T-helper 2 cell treated with Interferon-gamma antibody and Interleukin-4, amounts not matched to agents 100 ng/mL and 5 ng/mL, for 36 hours (primary cell): ENCODE results near the gene STYK1. TPM values are rescaled to one million over a fixed set of nuclear protein-coding genes. Genes with fewer than 3 reads are reported as not detected.
"Not testable (repeated sequence)": the region's sequence is repeated elsewhere in the genome, so short reads cannot be mapped to it uniquely, and the experiment has no call there.

Source experiments
- intact Hi-C: fragments of 100-400 bp; cut with micrococcal nuclease; formaldehyde crosslinking; loops from one replicate; pipeline ENCODE4 v1.15.1; 2023
- total RNA-seq: library from RNA; stranded (reverse); gene quantifications from 2 replicates; pipeline ENCODE4 v1.2.3, GENCODE V29; 2022

The STYK1 gene
- total RNA-seq, 1 donor from 2014 or later = 0.32 TPM

DNA sequence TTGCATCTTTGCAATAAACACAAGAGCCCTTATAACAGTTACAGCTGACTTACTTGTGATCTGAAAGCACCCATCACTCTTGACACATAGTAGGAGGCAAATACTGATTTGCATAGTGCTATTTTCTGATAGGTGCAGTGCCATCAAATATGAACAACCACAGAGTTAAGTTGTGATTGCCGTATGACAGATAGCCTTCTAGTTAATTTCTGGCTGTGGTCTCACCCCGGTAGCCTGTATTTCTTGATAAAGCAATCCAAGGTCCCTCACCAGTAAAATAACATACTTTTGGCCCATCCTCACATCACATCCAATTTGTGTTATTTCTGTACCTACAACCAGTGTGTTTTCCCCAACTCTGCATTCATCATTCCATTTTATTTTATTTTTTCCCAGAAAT is 23.3 kb upstream of the STYK1 start:
- intact Hi-C loops = no loop called here

DNA sequence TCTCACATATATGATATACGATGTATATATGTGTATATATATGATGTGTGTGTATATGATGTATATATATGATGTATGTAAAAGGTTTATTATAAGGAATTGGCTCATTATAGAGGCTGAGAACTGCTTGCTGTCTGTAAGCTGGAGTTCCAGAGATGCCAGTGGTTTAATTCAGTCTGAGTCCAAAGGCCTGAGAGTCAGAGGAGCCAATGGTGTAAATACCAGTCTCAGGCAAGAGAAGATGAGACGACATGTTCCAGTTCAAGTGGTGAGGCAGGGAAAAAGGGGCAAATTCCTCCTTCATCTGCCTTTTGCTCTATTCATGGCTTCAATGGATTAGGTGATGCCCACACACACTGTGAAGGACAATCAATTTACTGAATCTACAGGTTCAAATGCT is 17.1 kb upstream of the STYK1 start:
- intact Hi-C loops = no loop called here

DNA sequence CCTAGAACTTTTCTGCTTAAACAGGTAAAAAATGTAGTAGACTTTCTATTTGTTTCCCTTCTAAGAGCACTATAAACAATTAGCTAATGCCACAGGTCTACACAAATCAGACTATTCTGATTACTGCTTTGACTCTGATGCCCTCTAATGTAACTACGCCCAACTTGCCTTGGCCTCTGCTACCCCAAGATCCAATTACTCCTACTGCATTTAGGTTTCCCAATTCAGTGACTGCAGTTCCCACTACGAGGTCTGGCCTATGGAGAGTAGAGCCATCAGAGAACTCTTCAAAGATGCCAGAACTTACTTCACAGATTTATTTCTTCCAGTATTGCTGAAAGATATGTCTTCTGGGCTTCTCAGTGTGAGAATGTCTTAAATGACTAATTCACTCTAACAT is 15.3 kb upstream of the STYK1 start:
- intact Hi-C loops = no loop called here

DNA sequence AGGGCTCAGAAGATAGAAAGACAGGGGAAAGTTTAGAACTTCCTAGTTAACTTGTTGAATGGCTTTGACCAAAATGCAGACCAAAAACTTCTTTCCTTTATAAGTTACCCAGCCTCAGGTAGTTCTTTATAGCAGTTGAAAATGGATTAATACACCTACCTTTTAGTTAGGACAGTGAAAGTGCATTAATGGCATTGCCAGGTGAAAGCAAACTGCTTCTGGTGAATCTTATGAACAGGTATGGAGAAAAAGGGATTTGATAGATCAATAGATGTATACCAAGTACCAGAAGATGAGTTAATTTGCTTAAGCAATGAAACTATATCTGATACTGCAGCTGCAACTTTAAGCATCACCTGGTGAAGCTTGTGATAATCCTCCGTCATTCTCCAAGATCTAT is 14.2 kb upstream of the STYK1 start:
- intact Hi-C loops = no loop called here

DNA sequence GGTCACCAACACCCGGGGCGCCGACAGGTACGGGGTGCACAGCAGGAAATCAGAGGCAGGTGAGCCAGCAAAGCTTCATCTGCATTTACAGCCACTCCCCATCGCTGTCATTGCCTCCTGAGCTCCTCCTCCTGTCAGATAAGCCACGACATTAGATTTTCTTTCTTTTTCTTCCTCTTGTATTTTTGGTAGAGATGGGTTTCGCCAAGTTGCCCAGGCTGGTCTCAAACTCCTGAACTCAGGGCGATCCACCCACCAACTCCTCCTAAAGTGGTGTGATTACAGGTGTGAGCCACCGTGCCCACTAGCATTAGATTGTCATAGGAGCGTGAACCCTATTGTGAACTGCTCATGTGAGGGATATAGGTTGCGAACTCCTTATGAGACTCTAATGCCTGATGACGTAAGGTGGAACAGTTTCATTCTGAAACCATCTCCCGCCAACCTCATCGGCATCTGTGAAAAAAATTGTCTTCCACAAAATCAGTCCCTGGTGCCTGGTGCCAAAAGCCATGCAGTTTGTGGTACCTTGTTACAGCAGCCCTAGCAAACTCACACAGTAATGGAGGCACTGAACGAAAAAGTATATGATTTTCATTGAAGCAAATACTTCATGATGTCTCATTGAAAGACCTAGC is 1.5 kb downstream of the STYK1 start:
- intact Hi-C loops = loop anchor here (2.0 to 5.0 kb wide), 3 partner anchors 50 to 520 kb away; partner anchors contain the start of gene YBX3

DNA sequence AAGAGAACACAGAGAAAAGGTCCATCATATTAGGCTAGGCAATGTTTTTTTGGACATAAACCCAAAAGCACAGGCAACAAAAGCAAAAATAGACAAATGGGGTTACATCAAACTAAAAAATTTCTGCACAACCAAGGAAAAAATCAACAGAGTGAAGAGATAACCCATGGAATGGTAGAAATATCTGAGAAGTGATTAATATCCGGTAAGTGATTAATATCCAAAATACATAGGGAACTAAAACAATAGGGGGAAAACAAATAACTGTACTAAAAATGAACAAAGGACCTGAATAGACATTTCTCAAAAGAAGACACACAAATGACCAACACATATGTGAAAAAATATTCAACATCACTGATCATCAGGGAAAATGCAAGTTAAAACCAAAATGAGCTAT is 4.3 kb downstream of the STYK1 start:
- intact Hi-C loops = no loop called here

DNA sequence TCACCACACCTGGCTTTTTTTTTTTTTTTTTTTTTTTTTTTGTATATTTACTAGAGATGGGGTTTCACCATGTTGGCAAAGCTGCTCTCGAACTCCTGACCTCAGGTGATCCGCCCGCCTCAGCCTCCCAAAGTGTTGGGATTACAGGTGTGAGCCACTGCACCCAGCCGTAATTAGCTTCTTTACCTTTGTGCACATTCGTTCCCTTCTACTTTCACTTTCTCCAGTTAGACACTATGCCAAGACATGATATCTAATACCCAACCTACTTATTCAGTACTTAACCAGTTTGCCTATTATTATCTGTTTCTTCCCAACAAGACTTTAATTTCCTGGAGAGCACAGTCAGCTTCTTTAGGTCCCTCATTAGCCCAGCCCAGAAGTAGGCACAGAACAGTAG is 5.3 kb downstream of the STYK1 start:
- intact Hi-C loops = no loop called here

DNA sequence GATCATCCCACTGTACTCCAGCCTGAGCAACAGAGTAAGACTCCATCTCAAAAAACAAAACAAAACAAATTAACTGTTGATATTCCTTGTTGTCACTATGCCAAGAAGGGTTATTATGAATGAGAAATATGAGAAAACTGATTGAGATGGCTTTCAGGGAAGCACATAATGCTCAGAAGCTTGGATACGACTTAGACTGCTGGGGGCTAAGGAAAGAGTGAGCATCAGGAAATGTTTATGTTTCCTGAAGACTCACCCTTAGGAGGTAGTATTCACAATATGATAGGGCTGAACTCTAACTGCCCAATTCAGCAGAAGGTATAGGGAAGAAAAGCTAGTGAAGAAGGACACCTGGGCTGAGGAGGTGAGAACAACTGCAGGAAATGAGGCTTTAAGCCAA is 6.3 kb downstream of the STYK1 start:
- intact Hi-C loops = no loop called here

DNA sequence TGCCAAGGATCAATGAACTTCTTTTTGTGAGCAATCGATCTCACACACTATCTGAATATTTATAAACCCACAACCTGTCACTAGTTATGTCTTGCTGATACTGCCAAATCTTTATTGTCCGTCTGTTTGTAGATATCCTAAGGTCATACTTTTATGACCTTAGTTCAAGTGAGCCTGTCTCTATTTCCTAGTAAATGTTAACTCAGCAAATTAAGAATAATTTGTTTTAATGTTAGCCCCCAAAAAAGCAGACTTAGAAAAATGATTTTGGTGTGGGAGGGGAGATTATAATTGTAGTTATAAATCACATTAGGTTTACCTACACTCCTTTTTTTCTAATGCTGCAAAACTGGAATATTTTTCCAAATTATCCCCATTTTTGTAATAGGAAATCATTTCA is 9.4 kb downstream of the STYK1 start:
- intact Hi-C loops = no loop called here

DNA sequence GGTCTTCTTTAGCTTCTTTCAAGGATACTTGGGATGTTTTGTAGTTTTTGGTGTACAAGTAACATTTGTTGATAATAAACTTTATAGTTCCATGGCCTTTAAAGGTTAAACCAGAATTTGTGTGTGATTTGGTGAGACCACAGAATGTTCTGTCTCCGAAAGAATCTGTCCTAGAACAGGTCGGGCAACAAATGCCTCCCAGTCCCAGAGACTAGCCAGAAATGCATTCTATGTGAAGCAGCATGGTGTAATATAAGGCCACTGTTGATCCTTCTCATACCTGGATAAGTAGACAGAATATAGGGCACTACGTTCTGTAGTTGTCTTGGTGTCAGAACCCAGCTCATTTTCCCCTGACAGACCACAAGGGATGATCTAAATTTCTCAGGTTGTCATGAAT is 10.0 kb downstream of the STYK1 start:
- intact Hi-C loops = no loop called here

DNA sequence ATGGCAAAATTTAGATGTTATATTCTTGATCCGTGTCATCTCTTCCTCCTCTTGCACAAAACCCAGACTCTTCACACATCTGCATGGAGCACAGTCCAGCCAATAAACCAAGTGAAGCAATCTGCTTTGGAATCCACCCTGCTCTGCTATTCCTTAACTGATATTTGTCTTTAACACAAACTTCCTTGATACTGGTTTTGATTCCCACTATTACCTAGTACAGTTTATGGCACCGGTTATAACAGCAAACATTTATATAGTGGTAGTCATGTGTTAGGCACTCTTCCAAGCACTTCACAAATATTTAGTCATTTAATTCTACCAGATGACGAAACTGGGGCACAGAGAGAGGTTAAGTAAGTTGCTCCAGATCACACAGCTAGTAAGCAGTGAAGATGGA is 12.5 kb downstream of the STYK1 start:
- intact Hi-C loops = no loop called here

DNA sequence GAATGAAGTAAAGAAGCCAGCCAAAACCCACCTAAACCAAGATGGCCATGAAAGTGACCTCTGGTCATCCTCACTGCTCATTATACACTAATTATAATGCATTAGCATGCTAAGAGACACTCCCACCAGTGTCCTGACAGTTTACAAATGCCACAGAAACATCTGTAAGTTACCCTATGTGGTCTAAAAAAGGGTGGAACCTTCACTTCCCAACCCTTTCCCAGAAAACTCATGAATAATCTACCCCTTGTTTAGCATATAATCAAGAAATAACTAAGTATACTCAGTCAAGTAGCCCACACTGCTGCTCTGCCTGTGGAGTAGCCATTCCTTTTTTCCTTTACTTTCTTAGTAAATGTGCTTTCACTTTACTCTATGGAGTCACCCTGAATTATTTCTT is 19.8 kb downstream of the STYK1 start:
- intact Hi-C loops = no loop called here

DNA sequence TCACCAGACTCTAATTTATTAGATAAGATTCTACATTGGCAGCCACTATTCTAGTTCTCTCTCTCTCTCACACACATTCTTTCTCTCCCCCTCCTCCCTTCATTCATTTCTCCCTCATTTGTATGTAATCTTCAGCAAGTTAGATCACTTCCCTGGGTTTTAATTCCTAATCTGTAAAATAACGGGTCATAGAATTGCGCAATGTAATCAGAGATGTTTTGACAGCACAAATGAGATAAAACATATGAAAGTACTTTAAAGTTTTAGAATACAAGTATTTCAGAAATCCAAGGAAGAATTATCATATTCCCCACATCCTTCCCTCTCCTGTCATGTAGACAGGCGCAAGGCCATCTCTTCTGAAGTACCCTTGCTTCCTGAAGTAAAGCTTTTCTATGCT is 21.7 kb downstream of the STYK1 start:
- intact Hi-C loops = no loop called here

DNA sequence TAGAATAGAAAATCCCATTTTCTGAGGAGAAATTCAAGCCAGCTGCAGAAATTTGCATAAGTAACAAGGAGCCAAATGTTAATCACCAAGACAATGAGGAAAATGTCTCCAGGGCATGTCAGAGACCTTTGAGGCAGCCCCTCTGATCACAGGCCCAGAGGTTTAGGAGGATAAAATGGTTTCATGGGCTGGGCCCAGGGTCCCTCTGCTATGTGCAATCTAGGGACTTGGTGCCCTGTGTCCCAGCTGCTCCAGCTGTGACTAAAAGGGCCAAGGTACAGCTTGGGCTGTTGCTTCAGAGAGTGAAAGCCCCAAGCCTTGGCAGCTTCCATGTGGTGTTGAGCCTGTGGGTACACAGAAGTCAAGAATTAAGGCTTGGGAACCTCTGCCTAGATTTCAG is 27.3 kb downstream of the STYK1 start:
- intact Hi-C loops = not testable (repeated sequence)

DNA sequence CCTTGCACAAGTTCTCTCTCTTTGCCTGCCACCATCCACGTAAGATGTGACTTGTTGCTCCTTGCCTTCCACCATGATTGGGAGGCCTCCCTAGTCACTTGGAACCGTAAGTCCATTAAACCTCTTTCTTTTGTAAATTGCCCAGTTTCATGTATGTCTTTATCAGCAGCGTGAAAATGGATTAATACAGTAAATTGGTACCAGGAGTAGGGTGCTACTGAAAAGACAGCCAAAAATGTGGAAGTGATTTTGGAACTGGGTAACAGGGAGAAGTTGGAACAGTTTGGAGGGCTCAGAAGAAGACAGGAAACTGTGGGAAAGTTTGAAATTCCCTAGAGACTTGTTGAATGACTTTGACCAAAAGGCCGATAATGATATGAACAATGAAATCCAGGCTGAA is 27.9 kb downstream of the STYK1 start:
- intact Hi-C loops = no loop called here

DNA sequence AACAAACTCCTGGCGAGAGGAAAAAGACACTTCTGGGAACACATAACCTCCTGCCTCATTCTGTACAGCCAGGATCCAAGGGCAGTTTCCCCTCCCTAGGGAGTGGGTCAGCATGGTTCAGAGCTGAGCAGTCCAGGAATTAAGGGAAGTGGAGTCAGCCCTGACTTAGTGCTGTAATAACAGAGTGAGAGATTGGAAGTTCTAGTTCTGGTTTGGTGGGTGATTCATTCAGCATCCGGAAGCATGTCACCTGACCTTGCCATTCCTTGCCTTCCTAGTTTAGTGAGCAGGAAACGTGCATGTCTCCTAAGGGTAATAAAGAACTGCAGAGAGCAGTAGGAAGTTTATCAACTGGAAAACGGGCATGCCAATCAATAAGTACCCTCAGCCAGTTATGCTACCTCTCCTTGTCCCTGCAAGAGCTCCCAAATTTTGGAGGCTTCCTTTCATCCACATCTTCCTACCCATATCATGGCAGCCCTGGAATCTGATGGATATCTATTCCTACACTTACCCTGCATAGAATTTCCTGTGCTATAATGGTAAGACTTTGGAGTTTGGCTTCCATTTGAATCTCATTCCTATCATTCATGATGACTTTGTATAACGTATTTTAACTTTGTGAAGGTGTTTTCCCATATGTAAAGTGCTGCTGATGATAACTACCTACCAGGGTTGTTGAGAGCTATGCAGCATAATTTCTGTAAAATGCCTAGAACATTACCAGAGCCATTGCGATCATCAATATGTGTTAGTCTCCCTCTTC is 31.9 kb downstream of the STYK1 start:
- intact Hi-C loops = no loop called here

DNA sequence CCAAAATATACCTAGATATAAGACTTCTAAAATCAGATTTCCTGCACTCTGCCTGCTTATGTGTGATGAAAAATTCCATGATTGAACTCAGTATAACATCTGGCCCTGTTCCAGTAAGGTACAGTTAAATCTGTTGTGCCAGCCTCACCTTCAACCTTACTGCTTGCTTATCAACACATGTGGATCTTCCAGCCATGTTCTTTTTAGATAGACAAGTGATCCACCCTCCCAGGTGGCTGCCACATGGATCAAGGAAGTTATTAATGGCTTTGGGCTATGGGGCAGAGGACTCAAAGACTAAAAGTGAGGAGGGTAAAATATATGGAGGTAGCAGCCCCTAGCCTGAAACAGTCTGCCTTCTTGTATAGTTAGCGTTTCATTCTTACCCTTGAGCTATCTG is 35.1 kb downstream of the STYK1 start:
- intact Hi-C loops = no loop called here

DNA sequence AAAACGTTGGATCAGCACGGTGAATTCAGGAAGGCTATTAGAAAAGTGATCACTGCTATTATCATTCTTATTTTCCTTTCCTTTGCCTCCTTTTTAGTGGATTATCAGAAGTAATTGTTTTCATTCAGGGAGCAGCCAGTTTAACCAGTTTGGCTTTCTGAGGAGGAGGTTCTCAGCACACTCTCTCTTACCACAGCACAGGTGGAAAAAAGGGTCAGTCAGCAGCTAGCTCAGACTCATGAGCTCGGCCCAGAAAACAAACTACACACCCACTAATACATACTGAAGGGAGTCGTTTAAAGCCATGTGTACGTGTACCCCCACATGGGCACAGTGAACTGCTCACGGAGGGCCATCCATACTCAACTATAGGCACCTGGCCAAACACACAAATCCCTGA is 37.2 kb downstream of the STYK1 start:
- intact Hi-C loops = no loop called here

DNA sequence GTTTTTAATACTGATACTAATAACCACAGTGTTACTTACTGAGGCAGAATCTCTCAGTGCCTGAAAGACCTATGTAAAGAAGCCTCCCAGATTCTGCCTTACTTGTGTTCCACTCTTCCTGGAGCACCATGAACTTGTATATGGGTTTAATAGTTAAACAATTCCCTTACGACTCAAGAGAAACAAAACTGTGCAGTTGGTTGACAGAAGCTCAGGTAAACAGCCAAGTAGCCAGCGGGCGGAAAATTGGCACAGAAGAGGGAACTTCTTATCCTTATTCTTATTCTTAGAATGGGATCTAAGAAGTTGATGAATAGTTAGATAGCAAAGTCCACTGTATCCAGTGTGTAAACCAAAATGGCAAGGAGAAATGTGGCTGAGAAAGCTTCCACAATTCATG is 37.7 kb downstream of the STYK1 start:
- intact Hi-C loops = no loop called here

DNA sequence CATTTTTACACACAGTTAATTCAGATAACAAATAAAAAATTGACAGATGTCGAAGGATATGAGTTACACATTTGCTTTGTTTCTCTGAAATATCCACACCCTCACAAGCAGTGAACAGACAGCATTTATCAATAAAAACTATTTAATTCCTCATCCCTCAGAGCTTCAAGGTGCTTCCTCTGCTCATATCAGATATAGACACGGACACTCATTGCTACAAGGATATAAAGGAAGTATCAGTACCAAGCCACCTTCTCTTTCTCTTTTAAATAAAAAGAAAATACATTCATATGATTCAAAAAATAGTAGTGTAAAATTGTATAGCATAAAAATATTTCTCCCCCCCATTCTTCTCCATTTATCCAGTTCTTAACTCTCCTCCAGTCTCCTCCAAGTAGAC is 38.5 kb downstream of the STYK1 start:
- intact Hi-C loops = no loop called here

DNA sequence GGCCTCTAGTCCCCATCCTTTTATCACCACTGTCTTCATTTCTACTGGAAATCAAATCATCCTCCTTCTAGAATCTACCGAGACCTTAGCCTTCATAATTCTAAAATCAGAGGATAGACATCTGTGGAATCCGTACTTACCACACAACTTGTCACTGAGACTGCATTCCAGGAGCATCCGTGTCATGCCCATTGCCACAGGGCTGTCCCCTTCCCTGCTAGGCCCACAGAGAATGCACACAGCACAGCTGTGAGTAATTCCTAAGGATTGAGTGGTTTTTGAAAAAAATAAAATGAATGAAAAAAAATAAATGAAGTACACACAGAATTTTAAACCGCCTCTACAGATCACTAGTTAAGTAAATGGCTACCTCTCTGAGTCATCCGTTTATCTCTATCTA is 39.4 kb downstream of the STYK1 start:
- intact Hi-C loops = no loop called here

DNA sequence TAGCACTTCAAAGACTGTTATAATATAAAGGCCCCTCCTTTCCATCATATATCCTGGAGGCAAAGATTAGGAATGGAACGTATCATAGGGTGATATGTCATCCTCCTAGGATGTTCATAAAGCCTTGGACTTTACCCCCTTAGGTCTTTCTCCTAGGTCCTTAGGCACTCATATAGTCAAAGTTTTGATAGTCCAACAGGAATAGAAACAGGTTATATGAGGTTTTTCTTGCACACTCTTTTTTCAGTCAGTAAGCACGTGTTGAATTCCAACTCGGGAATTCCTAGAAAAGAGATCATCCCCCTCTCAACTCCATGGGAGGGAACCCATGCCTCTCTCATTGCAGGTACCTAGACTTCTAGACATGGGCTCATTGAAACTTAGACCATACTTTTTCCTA is 40.3 kb downstream of the STYK1 start:
- intact Hi-C loops = no loop called here

DNA sequence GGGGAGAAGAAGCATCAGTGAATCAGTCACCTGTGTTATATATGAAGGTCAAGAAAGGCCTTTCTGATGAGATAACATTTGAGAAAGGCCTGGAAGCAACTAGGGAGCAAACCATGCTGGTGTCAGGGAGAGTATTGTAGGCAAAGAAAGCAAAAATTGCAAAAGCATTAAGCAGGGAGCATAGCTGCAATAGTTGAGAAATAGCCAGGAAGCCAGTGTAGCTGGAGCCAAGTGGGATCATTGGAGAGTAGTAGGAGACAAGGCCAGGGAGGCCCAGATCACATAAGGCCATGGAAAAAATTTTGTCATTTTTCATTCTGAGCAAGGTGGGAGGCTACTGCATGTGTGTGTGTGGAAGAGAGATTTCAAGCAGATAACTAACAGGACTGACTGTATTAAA is 41.6 kb downstream of the STYK1 start:
- intact Hi-C loops = no loop called here
